Psoas muscle (tissue), 8 donors: ENCODE measurements around the gene CHERP. TPM values are rescaled to one million over a fixed set of nuclear protein-coding genes. Genes with fewer than 3 reads are reported as not detected.

ENCODE experiments used
- ATAC-seq, 4 donors: fragments of 200-7000 bp; cut with Tn5 transposase; one replicate each; pipeline ENCODE4 v1.9.1; 2020; ENCODE audit warnings: moderate library complexity in 3 of 4, mild to moderate bottlenecking in 2 of 4
- DNase-seq, 2 donors: peaks; one replicate each; pipeline ENCODE4 v3.0.0-alpha.2; 2020
- H3K27ac ChIP-seq: fragments of 200-600 bp; one replicate; pipeline ENCODE4 v1.8.0; 2022
- H3K27me3 ChIP-seq, 3 donors: fragments of 200-600 bp in 1 of 3; one replicate each; pipeline versions ENCODE4 v1.6.1 to v1.8.0; 2013 to 2022; ENCODE audit warnings: low read length in 2 of 3, mild to moderate bottlenecking in 2 of 3, moderate library complexity in 1 of 3; ENCODE audit not compliant: insufficient read depth in 3 of 3
- H3K36me3 ChIP-seq, 2 donors: fragments of 200-600 bp in 1 of 2; one replicate each; pipeline versions ENCODE4 v1.6.1 to v1.8.0; 2013 to 2022; ENCODE audit warnings: low read depth in 1 of 2, mild to moderate bottlenecking in 1 of 2, moderate library complexity in 1 of 2; ENCODE audit not compliant: insufficient read depth in 1 of 2
- H3K4me1 ChIP-seq: fragments of 200-600 bp; one replicate; pipeline ENCODE4 v1.8.0; 2022
- H3K4me3 ChIP-seq: fragments of 200-600 bp; one replicate; pipeline ENCODE4 v1.8.0; 2022; ENCODE audit warnings: mild to moderate bottlenecking
- H3K9me3 ChIP-seq: fragments of 200-600 bp; one replicate; pipeline ENCODE4 v1.8.0; 2022
- WGBS, 3 donors: extraction: QIAGEN DNeasy Blood & Tissue Kit; methylation state at CpG; one replicate each; pipeline versions ENCODE4 v1.1.6 to v1.1.7; 2013; 5-methylcytosine and 5-hydroxymethylcytosine counted together
- intact Hi-C, 2 donors: fragments of 100-400 bp; cut with DNase I; formaldehyde crosslinking; loops; one replicate each; pipeline versions ENCODE4 v1.11.0 to v1.14.2; 2022
- polyA plus RNA-seq, 3 donors: library from polyadenylated mRNA; stranded (reverse); fragments of 200-250 nt; gene quantifications; one replicate each; pipeline ENCODE4 v1.2.3, GENCODE V29; 2013
- total RNA-seq, 4 donors: library from RNA; stranded (reverse); fragmentation: NEBNext Ultra II Directional in 2 of 4; extraction: Animal tissue kit (Norgen Biotek cat#: 25700) in 2 of 4; gene quantifications; one replicate each; pipeline versions ENCODE4 v1.2.1 to v1.2.4, GENCODE V29; 2021 to 2023
- TF ChIP-seq, protein P1 (sequence below): fragments of 200-600 bp; IDR thresholded peaks from one replicate; pipeline ENCODE4 v1.8.0; 2022; ENCODE audit warnings: antibody characterized with exemption
- donor health status: healthy with polysubstance abuse.
- donor health status: DM: no; HTN: no; CAD: no; lungs with moderate emphysema.
- donor health status: Bipolar disorder and iron deficiency.
- donor health status: healthy.
- donor health status: DM: yes; HTN: yes; CAD: no.
- donor health status: DM: no; HTN: no; CAD: no.
- donor health status: DM: no; HTN: no; CAD: no.
- donor health status: DM: yes; HTN: yes; CAD: no.

Gene CHERP
- total and polyA plus RNA-seq, 7 donors: 17.0 to 36.2 (median 30.1) TPM

DNA sequence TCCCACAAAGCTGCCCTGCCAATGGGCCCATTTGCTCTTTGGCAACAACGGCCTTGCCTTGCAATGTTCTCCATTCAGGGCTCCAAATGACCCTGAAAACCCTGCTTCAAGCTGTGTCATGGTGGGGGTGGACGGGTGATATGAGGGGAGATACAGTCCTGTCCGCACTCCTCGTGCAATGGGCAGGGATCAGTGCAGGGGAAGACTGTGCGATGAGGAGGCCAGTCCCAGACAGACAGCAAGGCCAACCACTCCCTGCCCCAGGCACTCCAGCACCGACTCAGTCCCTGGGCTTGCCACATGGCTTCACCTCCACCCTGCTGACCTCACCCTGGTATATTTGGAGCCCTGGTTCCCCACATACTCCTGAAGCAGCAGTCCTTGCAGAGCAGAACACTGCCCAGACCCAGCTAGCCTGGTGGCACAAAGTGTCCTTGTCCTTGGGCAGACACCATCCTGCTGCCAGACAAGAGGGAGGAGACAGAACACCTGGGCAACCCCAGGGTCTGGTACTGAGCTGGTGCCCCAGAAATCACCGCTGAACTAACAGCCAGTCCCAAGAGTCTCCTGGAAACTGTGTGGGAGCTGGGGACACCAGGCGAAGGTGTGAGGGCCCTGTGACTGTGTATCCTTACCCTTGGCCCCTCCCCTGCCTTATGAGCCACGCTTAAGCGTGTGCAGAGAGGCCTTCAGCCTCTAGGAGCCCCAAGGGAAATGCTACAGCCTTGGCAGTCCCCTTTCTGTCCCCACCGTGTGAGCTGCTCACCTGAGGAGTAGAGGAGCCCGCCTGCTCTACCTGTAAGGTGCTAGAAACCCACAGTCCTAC, 39.1 kb upstream of the CHERP start:
- 33 to 65% (median 35%) methylated on average over 12 of the region's 12 CpGs for WGBS, 3 donors
- TF ChIP-seq, protein P1, sequence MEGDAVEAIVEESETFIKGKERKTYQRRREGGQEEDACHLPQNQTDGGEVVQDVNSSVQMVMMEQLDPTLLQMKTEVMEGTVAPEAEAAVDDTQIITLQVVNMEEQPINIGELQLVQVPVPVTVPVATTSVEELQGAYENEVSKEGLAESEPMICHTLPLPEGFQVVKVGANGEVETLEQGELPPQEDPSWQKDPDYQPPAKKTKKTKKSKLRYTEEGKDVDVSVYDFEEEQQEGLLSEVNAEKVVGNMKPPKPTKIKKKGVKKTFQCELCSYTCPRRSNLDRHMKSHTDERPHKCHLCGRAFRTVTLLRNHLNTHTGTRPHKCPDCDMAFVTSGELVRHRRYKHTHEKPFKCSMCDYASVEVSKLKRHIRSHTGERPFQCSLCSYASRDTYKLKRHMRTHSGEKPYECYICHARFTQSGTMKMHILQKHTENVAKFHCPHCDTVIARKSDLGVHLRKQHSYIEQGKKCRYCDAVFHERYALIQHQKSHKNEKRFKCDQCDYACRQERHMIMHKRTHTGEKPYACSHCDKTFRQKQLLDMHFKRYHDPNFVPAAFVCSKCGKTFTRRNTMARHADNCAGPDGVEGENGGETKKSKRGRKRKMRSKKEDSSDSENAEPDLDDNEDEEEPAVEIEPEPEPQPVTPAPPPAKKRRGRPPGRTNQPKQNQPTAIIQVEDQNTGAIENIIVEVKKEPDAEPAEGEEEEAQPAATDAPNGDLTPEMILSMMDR: no peak
- ATAC-seq (peak; percentile 75 to 83 (median 80)), DNase-seq (peak; percentile 59 to 89)
- Histone ChIP-seq H3K4me1 (peaks cover 85% of the 10 kb centered on the region), H3K4me3 (peak overlapping the region; percentile 25), H3K9me3 (no peaks in the 10 kb centered on the region), H3K27ac (peak overlapping the region; percentile 93), H3K36me3 (peaks cover 0 to 28% of the 10 kb centered on the region in 2 donors), H3K27me3 (no peaks in the 10 kb centered on the region)
- intact Hi-C loops: no loop called here

DNA sequence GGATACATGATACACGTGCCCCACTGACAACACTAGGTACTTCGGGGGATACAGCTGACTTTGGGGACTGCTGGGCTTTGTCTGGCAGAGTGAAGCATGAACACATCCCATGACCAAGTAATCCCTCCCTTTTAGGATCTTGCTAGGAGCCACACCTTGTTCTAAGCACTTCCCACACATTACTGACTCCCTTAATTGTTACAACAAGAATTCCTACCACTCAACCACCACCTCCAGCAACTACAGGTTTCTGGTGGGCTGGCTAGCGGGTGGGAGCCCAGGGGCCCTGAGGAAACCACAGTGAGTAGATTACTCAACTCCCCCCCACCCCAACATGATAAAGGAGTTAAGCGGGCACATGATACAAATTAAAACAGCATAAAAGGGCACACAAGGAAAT, 37.1 kb upstream of the CHERP start:
- Histone ChIP-seq H3K27me3 (no peaks in the 10 kb centered on the region), H3K36me3 (peaks cover 2 to 43% of the 10 kb centered on the region in 2 donors), H3K27ac (peak overlapping the region; percentile 93), H3K4me3 (no peak overlapping the region), H3K9me3 (no peaks in the 10 kb centered on the region), H3K4me1 (peaks cover 84% of the 10 kb centered on the region)
- WGBS, 3 donors: 81 to 82% (median 81%) methylated on average over 4 of the region's 4 CpGs
- no peak for DNase-seq
- intact Hi-C loops: no loop called here
- ATAC-seq: no peak
- TF ChIP-seq, protein P1: no peak

DNA sequence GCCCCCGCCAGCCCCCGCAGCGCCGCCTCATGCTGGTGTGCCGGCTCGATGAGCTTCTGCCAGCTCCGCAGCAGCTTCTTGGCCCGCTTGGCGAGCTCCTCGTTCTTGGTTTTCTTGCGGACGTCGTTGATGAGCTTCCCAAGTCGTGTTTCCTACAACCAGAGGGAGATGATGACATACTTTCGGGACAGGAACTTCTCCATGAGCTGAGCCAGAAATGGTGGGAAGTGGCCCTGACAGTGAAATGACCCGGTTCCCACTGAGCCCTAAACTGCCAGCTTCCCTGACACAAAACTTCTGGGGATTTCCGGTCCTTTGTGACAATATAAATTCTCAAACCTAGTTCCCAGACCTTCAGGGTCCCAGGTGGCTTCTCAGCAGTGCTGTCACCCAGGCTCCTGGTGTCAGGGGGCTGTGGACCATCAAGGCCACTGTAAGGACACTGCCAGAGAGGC, 35.3 kb upstream of the CHERP start:
- no peak for ATAC-seq

DNA sequence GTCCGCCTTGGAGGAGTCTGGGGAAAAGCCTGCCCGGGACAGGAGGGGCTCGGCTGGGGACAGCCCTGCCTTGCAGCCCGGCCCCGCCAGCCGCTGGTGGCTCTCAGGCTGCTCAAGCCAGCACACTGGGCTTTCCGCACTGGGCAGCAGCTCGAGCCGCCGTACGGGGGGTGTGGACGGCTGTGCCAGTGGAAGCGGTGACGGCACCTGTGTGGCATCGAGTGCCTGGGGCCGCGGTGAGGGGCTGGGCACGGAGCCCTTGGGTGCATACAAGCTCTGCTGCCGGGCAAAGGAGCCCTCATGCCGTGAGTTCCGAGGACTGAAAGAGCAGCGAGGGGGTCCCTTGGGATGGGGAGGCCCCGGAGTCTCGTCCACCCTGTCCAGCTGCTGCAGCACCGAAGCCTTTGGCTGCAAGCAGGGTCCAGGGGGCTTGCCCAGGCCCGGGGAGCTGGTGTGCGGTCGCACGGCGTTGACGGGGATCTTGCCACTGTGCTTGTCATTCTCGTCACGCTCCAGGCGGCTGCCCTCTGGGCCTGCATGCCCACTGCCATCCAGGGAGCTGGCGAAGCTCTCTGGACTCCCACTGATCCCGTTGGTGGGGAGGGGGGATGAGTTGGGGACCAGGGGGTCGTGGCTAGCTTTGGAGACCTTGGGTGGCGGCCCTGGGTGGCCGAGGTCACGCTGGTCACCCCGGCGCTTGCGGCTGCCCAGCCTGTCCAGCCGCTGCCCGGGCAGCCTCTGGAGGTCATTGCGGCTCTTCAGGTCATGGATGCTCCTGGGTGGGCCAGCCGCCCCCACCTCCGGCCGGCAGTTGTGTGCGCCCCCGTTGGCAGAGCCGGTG, 34.7 kb upstream of the CHERP start:
- TF ChIP-seq, protein P1: no peak
- Histone ChIP-seq H3K4me1 (peaks cover 74% of the 10 kb centered on the region), H3K9me3 (no peaks in the 10 kb centered on the region), H3K27me3 (no peaks in the 10 kb centered on the region), H3K4me3 (no peak overlapping the region), H3K27ac (peak overlapping the region; percentile 61), H3K36me3 (peaks cover 2 to 50% of the 10 kb centered on the region in 2 donors)
- ATAC-seq: no peak
- no peak for DNase-seq
- 71 to 83% (median 77%) methylated on average over 51 to 52 of the region's 52 CpGs for WGBS, 3 donors
- intact Hi-C loops: no loop called here

More for the DNA sequence above, 35.3 kb upstream of the CHERP start:
- TF ChIP-seq, protein P1: no peak
- Histone ChIP-seq H3K27ac (peak overlapping the region; percentile 61), H3K4me1 (peaks cover 80% of the 10 kb centered on the region), H3K36me3 (peaks cover 2 to 50% of the 10 kb centered on the region in 2 donors), H3K4me3 (no peak overlapping the region), H3K27me3 (no peaks in the 10 kb centered on the region), H3K9me3 (no peaks in the 10 kb centered on the region)
- WGBS, 3 donors: 56 to 65% (median 58%) methylated on average over 16 to 17 of the region's 17 CpGs
- intact Hi-C loops: no loop called here
- DNase-seq: no peak
